ENCODE results near the gene CFAP20.

CFAP20 gene

DNA sequence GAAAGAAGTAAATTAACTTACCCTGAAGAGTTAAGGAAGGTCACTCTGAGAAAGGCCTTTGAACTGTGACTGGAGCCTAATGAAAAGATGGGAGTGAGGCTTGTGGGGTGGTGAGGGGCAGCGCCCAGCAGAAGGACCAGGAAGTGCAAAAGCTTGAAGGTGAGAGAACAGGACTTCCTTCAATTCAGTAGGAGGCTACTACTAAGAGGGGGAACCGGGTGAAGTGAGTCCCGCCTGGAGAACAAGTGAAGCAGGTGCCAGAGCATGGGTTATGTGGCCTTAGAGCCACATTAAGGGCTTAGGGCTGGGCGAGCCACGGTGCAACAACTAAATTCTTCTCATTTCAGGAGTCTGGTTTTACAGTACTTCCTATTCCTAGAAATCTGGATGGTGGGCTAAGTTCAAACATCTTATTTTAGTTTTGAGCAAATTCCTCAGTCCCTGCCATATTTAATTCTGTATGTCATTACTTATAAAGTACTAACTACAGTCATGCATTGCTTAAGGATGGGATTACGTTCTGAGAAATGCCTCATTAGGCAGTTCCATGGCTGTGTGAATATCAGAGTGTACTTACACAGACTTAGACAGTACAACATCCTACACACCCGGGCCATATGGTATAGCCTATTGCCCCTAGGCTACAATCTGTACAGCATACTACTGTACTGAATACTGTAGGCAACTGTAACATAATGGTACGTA is 5.1 kb downstream of the CFAP20 start:
- no peak for DNase-seq

GRCh38 chr16:58121132-58121531 is 8.0 kb downstream of the CFAP20 start:
- no peak for DNase-seq

- no peak for DNase-seq
Measured at GRCh38 chr16:58120234-58120633, 8.9 kb downstream of the CFAP20 start.

GRCh38 chr16:58119509-58119845 is 9.7 kb downstream of the CFAP20 start:
- DNase-seq: no peak

DNA sequence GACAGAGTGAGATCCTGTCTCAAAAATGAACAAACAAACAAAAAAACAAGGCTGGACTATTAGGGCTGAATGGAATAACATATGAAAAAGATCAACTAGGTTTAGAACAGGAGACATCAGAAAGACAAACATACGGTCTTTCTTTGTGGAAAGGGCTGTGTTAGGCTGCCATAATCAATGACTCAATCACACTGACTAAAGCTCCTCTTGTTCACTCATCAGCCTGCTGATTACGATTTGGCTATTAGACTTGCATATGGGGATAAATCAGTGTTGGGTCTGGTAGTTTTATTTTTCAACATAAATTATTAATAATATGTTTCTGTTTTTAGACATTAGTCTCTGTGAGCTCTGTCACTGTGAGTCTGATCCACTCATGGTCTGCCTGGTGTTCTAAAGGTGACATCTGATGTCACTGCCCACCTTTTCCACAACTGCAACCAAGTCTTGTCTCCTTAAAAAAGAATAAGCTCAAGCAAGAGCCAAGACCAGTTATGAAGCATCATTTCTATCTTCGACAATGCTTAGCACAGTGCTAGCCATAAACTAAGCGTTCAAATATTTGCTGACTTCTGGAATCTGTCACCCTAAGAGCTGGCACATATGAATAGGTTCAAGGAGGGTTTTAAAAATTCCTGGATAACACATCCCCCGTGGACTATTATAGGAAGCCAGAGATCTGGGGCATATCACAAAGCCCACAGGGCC is 10.2 kb downstream of the CFAP20 start:
- DNase-seq: no peak

DNA sequence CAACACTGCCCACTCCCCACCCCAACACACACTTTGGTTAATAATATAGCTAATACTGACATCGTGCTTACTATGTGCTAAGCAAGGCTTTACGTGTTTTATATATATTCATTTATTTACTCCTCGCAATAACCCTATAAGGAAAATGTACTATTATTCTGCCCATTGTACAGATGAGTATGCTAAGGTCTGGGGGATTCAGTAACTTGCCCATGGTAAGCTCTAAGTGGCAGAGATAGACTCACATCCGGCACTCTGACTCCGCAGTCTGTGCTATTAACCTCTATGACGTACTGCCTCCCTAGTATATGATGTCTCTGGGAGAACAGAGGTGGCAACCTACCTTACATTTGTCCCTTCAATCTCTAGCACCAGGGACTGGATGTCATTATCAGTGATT is 12.7 kb downstream of the CFAP20 start:
- DNase-seq: no peak

- no peak for DNase-seq
Measured at GRCh38 chr16:58116081-58116480, 13.1 kb downstream of the CFAP20 start.

GRCh38 chr16:58114827-58115825 is 14.1 kb downstream of the CFAP20 start:
- DNase-seq: no peak

DNA sequence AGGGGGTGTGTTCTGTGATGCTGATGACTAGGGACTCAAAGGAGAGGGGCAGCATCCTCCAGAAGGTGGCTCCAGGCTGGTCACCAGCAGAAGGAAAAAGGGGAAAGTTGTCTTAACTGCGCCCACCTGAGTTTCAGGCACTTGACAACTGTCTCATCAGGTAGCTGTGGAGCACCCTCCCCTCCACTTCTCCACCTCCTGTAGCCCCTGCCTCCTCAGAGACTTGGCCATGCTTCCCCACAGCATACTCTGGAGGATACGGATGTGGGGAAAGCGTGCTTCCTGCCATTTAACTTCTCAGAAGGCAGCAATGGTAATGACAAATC is 17.9 kb downstream of the CFAP20 start:
- DNase-seq: no peak

DNA sequence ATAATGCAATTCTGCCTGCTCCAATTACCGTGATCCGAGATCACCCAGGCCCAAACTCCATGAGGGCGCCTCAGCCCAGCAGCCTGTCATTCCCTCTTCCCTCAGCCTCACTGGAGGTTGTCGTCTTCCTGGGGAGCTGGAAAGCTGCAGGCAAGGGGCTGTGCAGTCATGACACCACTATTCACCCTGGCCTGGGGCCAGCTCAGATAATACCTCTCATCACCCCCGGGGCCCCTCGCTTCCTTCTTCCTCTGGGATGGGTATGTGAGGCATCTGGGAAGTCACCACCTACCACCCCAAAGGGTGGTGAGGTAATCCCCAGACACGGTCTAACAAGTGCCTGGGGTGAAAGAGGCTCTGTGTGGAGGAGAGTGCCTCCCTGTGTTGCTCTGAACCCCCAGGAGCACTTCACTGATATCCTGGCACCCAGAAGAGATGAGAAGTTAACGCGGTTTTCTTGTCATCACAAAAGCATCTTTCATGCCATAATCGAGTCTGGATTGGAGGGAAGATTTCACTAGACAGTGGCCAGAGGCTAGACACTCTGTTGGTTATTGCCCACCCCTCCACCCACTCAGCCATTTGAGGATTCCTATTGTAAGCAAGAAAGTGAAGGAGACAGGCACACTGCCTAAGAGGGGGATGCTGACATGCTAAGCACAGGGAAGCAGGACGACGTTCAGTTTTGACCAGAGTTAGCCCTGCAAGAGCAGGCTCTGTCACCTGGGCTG is 18.4 kb downstream of the CFAP20 start:
- no peak for DNase-seq

DNA sequence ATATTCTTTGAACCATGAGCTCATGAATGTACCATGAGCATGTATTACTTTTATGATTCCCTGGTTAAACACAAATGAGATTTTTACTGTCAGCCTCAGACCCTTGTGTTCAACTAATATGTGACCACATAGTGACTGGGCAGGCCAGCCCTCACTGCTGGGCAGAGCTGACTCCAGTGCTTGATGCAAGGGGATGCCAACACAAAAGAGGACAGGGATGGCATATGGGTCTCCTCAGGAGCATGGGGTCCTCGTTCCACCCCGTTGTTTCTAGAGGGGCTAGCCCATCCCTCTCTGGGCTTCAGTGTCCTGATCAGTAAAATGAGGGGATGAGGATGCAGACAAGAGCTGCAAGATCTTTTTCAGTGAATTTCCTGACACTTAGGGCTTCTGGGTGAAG is 19.3 kb downstream of the CFAP20 start:
- no peak for DNase-seq

- DNase-seq: no peak
Measured at GRCh38 chr16:58109330-58109729, 19.9 kb downstream of the CFAP20 start.

DNA sequence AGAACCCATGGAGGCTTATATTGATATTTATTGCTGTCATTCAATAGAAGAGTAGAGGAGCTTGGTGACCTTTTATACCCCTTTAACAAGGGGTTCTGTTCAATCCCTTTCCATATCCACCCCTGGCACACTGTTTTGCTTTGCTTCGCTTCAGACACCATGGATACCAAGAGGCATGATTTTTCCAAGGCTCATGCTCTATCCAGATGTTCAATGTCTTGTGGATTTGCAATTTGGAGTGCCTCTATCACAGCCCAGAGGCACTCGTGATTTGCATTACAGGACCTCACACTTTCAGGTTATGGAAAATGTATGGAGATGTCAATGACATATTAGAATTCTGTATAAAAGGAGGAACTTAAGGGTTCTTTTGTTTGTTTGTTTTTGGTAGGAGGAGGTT is 21.5 kb downstream of the CFAP20 start:
- DNase-seq: no peak

- no peak for DNase-seq
Measured at GRCh38 chr16:58107228-58107627, 22.0 kb downstream of the CFAP20 start.

GRCh38 chr16:58105631-58106030 is 23.6 kb downstream of the CFAP20 start:
- no peak for DNase-seq

DNA sequence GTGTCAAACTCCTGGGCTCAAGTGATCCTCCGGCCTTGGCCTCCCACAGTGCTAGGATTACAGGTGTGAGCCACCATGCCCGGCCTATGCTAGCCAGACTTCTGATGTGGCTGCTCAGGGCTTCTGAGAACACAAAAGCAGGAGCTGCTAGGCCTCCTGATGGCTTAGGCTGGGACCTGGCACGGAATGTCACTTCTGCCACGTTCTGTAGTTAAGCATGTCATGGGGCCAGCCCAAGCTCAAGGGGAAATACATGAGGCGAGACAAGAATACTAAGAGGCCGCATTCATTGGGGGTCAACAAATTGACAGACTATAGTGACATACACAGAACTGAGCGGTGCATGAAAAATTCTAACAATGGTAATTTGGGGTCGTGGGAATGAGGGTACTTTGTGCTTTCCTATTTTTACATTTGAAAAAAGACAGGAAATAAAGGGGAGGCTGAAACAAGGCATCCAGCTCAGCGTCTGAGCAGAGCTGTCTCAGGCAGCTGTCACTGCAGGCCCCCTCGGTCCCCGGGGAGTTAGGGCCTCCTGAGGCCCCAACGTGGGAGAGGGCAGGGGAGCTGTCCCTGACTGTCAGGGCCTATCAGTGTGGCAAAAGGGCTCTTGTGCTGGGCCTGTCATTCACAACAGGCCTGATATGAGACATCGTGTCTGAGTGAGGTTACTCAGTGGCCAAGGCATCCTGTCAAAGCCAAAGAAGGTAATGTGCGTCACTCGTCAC is 26.4 kb downstream of the CFAP20 start:
- DNase-seq: no peak

GRCh38 chr16:58099956-58100300 is 29.3 kb downstream of the CFAP20 start:
- DNase-seq: no peak

GRCh38 chr16:58099097-58099955 is 29.9 kb downstream of the CFAP20 start:
- no peak for DNase-seq

- DNase-seq: no peak
Measured at GRCh38 chr16:58098207-58099096, 30.7 kb downstream of the CFAP20 start.

DNA sequence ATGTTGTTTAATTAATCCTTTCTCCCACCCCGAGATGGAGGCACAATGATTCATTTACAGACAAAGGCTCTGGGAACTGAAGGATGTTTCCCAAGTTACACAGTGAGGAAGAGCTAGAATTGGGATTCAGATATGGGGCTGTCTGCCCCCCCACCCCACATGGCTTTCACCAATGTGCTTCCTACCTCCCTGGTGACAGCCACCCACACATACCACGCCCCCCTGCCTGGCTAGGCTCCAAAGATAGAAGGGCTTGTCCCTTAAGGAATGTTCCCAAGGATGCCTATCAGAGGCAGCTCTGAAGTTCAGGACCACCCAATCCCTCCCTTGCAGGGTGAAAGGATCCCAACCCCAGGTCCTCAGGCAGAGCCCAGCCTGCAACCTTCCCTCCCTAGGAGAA is 32.9 kb downstream of the CFAP20 start:
- DNase-seq: no peak

All from hematopoietic multipotent progenitor cell treated with erythropoietin and hydrocortisone succinate and interleukin-3 and kit ligand, for 8 days (in vitro differentiated cells).